GM18526 (cell line): ENCODE data around the gene OR2C1.

Experiments used
- POLR2A ChIP-seq: IDR thresholded peaks from 3 replicates; pipeline ENCODE4 v1.6.1; 2011; ENCODE audit not compliant: insufficient read length; ENCODE audit errors: extremely low read depth

Gene OR2C1

GRCh38 chr16:3355589-3355988, at the start of gene OR2C1:
TSS of gene OR2C1 (plus strand) at chr16:3355889. CDS start at chr16:3355941, 52 bp downstream.
- TF ChIP-seq POLR2A = no peak

GRCh38 chr16:3306078-3306477, 49.6 kb upstream of the OR2C1 start:
- TF ChIP-seq POLR2A = no peak

- TF ChIP-seq POLR2A = no peak
These were observed 44.2 kb upstream of the OR2C1 start for GRCh38 chr16:3311496-3311895.

- no peak for TF ChIP-seq POLR2A
These were observed 38.2 kb upstream of the OR2C1 start for GRCh38 chr16:3317315-3317999.

GRCh38 chr16:3321816-3322215, 33.9 kb upstream of the OR2C1 start:
- TF ChIP-seq POLR2A = no peak

GRCh38 chr16:3327514-3327913, 28.2 kb upstream of the OR2C1 start:
- TF ChIP-seq POLR2A = no peak

- no peak for TF ChIP-seq POLR2A
These were observed 27.6 kb upstream of the OR2C1 start for GRCh38 chr16:3328104-3328503.

- no peak for TF ChIP-seq POLR2A
These were observed 27.0 kb upstream of the OR2C1 start for GRCh38 chr16:3328643-3329042.

GRCh38 chr16:3346041-3346440, 9.6 kb upstream of the OR2C1 start:
- no peak for TF ChIP-seq POLR2A

GRCh38 chr16:3347586-3347985, 8.1 kb upstream of the OR2C1 start:
- no peak for TF ChIP-seq POLR2A

GRCh38 chr16:3348547-3349167, 7.0 kb upstream of the OR2C1 start:
- no peak for TF ChIP-seq POLR2A

GRCh38 chr16:3349175-3349574, 6.5 kb upstream of the OR2C1 start:
- no peak for TF ChIP-seq POLR2A

GRCh38 chr16:3356118-3356517, 429 bp downstream of the OR2C1 start:
- TF ChIP-seq POLR2A = no peak

GRCh38 chr16:3358871-3359270, 3.2 kb downstream of the OR2C1 start:
- TF ChIP-seq POLR2A = no peak

GRCh38 chr16:3362931-3363330, 7.2 kb downstream of the OR2C1 start:
- no peak for TF ChIP-seq POLR2A

GRCh38 chr16:3363793-3364192, 8.1 kb downstream of the OR2C1 start:
- no peak for TF ChIP-seq POLR2A
